ENCODE results near the gene ARHGAP1.

ARHGAP1 gene

GRCh38 chr11:46640036-46640788 lies 60.2 kb downstream of the ARHGAP1 start:
- no peak for DNase-seq (ENCODE audit: low read depth in 2 of 2)

GRCh38 chr11:46639197-46639839 lies 61.1 kb downstream of the ARHGAP1 start:
- no peak for DNase-seq (ENCODE audit: low read depth in 2 of 2)

DNA sequence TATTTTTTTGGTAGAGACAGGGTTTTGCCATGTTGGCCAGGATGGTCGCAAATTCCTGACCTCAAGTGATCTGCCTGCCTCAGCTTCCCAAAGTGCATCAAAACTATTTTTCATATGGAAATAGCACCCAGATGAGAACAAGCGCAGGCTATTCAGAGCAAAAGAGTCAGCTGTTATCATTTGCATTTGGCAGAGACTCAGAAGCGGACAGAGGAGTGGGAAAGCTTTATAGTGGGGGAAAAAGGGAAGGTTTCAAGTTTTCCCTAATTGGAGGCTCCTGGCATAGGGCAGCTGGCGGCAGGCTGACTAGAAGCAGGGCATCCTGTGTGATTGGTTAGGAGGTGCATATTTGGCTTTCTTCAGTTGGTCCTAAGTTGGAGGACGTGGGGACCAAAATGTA lies 62.9 kb downstream of the ARHGAP1 start:
- no peak for DNase-seq (ENCODE audit: low read depth in 2 of 2)

DNA sequence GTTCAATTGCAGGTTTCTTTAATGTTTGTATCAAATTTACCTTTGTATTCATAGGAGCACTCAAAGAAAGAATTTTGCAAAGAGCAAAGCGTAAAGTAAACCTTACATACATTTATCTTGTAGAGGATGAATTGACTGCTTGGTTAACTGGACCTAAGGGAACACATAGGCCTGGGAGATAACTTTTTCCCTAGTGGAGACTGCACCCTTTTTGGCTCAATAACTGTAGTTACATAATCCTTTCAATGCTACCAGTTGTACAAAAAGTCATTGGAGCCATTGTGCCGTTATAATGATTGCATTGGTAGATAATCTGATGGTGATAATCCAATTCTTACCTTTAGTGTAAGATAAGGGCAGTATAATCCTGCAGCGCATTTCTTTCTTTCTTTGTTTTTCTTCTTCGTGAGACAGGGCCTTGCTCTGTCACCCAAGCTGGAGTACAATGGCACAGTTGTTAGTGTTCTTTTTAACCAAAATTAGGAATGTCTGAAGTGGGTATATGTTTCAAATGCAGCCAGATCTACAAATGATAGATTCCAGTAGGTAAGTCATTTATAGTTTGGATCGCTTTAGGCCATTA lies 64.8 kb downstream of the ARHGAP1 start:
- no peak for DNase-seq (ENCODE audit: low read depth in 2 of 2)

- DNase-seq (ENCODE audit: low read depth in 2 of 2), result no peak
Measured at GRCh38 chr11:46633291-46634217, 66.9 kb downstream of the ARHGAP1 start.

DNA sequence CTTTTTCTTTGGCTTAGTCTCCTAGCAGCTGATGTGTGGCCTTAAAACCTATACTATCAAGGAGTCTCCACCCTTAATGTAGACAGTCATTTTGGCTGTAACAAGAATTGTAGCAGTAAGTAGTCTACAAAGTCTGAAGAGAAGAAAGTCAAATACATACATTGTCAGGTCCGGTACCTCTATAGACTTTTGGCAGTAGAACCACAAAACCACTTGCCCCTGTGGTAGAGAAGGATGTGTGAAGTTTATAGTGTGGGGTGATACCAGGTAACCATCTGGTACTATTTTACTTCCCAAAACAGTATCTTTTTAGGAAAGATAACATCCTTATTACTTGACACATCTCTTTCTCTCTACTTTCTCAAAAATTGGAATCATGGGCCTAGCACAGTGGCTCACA lies 67.9 kb downstream of the ARHGAP1 start:
- no peak for DNase-seq (ENCODE audit: low read depth in 2 of 2)

DNA sequence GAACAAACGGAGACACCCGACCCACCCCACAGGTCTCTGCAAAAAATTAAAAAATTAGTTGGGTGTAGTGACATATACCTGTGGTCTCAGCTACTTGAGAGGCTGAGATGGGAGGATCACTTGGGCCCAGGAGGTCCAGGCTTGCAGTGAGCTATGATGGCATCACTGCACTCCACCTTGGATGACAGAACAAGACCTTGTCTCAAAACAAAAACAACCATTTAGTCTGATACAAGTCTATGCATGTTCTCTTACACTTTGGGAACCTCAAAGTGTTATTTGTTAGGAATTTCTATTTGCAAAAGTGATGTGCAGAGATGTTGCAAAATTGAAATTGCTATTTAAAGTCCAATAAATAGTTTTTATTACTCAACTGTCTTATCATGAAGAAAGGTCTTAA lies 68.7 kb downstream of the ARHGAP1 start:
- no peak for DNase-seq (ENCODE audit: low read depth in 2 of 2)

- no peak for DNase-seq (ENCODE audit: low read depth in 2 of 2)
Measured at GRCh38 chr11:46630237-46630636, 70.2 kb downstream of the ARHGAP1 start.

DNA sequence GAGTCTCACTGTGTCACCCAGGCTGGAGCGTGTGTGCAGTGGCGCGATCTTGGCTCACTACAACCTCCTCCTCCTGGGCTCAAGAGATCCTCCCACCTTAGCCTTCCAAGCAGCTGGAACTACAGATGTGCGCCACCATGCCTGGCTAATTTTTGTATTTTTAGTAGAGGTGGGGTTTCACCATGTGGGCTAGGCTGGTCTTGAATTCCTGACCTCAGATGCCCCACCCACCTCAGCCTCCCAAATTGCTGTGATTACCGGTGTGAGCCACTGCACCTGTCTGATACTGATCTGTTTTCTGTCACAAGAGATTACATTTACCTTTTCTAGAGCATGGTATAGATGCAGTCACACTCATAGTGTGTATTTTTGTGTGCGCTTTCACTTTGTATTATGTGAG lies 71.5 kb downstream of the ARHGAP1 start:
- DNase-seq (ENCODE audit: low read depth in 2 of 2), result no peak
